Activated CD4-positive, alpha-beta T cell treated with anti-CD3 and anti-CD28 coated beads for 24 hours (primary cell): ENCODE measurements around the gene ADPRH.
"Not testable (repeated sequence)": the region's sequence is repeated elsewhere in the genome, so short reads cannot be mapped to it uniquely, and the experiment has no call there.

Experiments
- DNase-seq, 2 donors: peaks; one replicate each; pipeline ENCODE4 v3.0.0-alpha.2; 2020; ENCODE audit warnings: low read depth in 2 of 2

The ADPRH gene

GRCh38 chr3:119559441-119559963, 19.8 kb upstream of the ADPRH start, which contains the start of gene CD80:
Gene CD80 (minus strand): TSS chr3:119559614. CDS start chr3:119557728, 1,886 bp downstream.
- DNase-seq, result peak in 1 of 2 donors; percentile 42

- no peak for DNase-seq
Observed at GRCh38 chr3:119560160-119560559, 19.1 kb upstream of the ADPRH start.

DNA sequence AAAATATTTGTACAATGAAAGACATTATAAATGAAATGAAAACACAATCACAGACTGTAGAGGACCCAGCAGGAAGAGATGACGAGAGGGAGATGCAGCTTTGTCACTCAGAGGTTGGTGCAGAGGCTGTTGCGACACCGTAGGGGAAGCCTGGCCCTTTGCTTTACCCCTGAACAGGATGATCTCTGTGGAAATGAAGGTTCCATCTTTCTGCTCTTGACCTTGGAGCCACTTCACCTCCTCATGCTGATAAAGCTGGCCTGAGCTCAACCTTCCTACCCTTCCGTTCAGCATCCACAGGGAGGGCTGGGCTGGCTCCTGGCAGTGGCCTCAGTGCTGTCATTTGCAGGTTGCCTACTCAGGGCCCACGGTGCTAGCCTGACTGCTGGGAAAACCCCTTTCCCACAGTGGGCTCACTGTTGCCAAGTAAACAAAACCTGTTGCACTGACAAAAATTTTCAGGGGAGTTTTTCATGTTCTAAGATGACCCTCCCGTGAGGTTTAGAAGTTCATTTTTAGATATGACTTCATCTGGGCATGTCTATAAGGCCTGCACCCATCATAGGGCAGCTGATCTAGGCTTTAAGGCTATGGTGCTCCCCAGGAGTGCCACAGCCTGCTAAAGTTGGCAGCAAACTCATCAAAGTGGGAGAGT, 16.9 kb upstream of the ADPRH start:
- no peak for DNase-seq

DNA sequence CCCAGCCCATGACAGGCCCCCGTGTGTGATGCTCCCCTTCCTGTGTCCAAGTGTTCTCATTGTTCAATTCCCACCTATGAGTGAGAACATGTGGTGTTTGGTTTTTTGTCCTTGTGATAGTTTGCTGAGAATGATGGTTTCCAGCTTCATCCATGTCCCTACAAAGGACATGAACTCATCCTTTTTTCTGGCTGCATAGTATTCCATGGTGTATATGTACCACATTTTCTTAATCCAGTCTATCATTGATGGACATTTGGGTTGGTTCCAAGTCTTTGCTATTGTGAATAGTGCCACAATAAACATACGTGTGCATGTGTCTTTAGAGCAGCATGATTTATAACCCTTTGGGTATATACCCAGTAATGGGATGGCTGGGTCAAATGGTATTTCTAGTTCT, 16.0 kb upstream of the ADPRH start:
- not testable (repeated sequence) for DNase-seq

DNA sequence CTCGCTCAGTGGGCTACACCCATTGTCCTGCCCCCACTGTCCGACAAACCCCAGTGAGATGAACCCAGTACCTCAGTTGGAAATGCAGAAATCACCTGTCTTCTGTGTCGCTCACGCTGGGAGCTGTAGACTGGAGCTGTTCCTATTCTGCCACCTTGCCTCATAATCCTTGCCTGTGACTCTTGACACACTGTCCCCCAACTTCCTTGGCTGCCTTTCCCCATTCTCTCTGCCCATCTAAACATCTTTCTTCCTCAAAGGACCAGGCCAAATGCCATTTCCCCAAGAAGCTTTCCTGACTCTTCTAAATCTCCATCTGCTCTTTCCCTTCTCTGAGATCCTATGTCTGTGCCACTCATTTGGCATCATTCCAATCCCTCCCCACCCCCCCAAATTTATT, 10.1 kb upstream of the ADPRH start:
- no peak for DNase-seq

DNA sequence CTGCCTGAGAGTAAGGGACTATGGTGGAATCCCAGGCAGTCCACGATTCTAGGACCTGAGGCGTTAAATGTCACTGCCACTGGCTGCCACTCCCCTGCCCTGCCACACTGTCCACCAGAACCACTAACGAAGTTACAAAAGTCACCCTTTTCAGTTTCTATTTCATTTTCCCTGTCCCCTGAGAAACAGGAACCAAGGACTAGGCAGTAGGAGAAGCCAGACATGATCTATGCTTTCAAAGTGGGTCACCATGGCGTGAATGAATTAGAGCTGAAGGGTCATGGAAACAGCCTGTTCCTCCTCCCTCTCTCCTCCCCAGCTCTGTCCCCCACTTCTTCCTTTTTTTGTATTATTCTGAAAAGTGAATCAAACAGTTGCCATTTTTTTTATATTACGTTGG, 9.1 kb upstream of the ADPRH start:
- DNase-seq, result no peak

DNA sequence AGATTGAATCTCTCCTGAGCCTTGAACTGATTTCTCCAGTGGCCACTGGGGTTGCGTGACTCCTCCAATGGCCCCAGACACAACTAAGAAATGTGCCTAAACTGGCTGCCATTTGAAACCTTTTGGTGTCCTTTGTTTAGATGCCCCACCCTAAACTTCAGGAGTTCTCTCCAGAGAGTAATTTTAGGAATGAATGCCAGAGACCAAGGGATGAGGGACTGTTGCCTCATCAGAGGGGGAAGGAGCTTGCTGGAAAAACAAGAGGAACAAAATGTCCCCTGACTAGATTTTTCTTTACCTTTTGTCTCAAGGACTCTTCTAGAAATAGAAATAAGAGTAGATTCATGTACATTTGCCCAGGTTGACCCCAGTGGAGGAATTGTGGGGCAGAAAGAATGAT, 8.1 kb upstream of the ADPRH start:
- no peak for DNase-seq

DNA sequence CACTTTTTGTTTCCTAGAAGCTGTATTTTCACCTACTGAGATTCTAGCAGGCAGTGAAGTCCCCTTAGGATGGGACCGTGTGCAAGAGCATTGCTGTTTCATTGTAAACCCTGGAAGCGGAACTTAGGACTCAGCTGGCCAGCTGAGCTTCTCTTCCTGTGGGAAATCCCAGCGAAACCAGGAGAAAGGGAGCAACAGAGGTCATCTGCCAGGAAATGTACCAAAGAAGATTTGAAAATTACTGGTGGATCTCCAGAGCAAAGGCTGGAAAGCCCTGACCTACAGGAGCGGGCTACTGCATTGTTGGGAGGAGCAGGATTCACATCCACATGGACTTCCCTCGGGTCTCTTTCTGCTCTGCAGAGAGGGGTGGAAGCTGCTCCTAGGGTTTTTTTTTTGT, 7.6 kb upstream of the ADPRH start:
- DNase-seq, result no peak

DNA sequence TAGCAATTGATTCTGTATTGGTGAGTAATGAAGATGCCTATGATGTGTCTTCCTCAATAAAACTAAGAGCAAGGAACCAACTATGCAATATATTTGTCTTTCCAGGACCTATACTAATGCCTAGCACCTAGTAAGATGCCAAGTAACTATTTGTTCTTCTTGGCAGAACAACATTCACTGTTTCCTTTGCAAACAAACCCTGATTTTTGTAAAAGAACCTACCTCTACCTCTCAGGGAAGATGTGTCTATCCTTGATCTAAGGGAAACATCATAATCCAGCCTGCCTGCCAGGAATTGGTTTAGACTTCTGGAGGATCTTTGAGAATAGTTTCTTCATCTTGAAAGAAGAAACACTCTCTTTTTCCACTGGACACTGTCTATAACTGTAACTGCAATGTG, 3.8 kb upstream of the ADPRH start:
- no peak for DNase-seq

- no peak for DNase-seq
Observed at GRCh38 chr3:119580067-119580760, 922 bp downstream of the ADPRH start.

DNA sequence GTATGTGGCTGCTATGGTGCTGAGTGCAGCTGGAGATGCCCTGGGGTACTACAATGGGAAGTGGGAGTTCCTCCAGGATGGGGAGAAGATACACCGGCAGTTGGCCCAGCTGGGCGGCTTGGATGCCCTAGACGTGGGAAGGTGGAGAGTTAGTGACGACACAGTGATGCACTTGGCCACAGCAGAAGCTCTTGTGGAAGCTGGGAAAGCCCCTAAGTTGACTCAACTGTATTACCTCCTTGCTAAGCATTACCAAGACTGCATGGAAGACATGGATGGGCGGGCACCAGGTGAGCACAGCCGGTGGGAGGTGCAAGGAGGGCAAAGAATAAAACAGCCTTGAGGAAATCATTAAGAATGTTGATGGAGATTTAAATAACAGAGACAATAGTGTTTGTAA, 2.9 kb downstream of the ADPRH start:
- DNase-seq, result no peak

GRCh38 chr3:119585208-119585607, 5.9 kb downstream of the ADPRH start:
- no peak for DNase-seq

- DNase-seq, result no peak
Observed at GRCh38 chr3:119585856-119586570, 6.7 kb downstream of the ADPRH start.

DNA sequence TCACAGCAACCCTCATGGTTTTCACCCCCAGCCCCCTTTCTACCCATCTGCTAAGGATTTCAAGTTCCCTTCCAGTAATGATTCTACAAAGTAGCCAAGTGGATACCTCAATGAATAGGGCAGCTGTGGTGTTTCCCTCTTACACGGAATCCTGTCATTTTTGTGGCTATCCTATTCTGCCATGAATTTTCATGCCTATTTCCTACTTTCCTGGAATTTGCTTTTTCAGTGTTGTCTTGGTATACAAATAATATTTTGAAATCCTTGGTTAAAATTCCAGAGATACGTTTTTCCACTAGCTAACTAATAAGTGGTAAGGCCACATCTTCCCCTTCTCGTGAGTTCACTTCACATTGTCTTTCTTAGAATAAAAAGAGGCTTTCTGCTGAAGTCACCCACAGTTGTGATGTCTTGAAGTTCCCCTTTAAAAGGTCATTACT, 7.5 kb downstream of the ADPRH start:
- DNase-seq, result no peak

DNA sequence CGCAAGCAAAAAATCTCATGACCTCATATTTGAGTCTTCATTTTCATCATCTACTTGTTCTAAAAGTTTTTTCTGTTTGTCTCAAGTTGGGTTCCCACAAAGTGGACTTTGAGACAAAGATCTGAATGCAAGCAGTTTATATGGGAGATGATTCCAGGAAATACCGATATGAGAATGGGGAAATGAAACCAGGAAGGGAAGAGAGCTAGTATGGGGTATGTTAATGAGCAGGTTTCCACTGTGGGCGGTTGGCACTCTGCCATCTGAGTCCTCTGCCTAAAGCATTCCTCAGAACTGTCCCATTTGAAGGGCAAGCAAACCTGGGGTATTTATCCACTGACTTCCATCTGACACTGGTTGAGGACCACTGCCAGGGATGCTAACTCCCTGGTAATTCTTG, 8.8 kb downstream of the ADPRH start:
- DNase-seq, result peak in 1 of 2 donors; percentile 10

- DNase-seq, result no peak
Observed at GRCh38 chr3:119589102-119589773, 9.9 kb downstream of the ADPRH start.

GRCh38 chr3:119590706-119591105, 11.4 kb downstream of the ADPRH start:
- no peak for DNase-seq

GRCh38 chr3:119592861-119593260, 13.6 kb downstream of the ADPRH start:
- no peak for DNase-seq

DNA sequence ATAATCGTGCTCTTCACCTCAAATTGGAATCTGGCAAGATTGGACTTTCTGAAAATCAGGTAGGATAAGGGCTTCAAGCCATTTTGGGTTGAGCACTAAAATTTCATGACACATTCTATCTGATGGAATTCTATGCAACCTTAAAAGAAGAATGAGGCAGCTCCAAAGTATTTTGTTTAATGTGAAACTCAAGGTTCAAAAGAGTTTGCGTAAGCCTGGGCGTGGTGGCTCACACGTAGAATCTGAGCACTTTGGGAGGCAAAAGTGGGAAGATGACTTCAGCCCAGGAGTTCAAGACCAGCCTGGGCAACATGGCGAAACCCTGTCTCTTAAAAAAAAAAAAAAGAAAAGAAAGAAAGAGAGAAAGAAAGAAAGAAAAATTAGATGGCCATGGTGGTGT, 14.8 kb downstream of the ADPRH start:
- no peak for DNase-seq

GRCh38 chr3:119594929-119595328, 15.6 kb downstream of the ADPRH start:
- DNase-seq, result not testable (repeated sequence)

- no peak for DNase-seq
Observed at GRCh38 chr3:119595639-119596334, 16.5 kb downstream of the ADPRH start.
